ENCODE results near the gene YWHAG. TPM values are rescaled to one million over a fixed set of nuclear protein-coding genes. Genes with fewer than 3 reads are reported as not detected.
A peak's percentile ranks its signal among the peaks of the same experiment; 100 is the strongest.

The YWHAG gene
- total and polyA plus RNA-seq, 2 of the 13 experiments (the other 11 are each of a cell fraction or from before 2014, with no cell fraction given): 36.9 to 67.5 TPM

DNA sequence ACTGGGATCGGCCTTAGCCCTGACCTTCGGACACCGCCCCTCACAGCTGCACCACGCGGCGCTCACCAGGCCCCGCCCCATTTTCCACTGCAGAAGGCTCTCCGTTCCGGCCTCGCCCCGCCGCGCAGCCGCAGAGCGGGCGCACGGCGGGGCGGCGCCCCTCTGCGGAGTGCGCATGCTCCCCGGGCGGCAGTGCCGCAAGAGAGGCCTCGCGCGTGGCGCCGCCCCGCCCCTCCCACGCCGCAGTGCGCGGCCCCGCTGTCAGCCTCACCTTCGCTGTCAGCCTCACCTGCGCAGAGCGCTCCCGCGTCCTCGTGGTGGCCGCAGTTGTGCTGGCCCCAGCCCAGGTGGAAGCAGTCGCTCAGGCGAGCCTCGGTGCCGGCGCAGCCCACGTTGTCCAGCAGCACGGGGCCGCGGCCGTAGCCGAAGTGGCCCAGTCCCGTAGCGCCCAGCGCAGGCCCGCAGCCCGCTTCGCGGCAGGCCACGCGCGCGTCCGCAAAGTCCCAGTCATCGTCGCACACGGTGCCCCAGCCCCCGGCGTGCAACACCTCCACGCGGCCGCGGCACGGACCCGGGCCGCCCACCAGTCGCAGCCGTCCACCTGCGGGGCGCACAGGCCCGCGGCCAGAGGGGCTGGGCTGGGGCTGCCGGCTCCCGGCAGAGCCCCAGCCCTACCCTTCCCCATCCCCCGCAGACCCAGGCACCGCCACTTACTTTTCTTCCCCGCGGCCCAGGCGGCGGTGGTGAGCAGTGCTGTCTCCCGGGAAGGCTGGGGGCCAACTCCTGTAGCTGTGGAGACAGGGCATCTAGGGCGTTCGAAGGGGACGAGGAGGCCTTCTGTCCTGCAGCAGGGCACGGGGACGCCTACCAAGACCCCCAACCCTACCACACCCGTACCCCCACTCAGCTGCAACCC lies 34.6 kb upstream of the YWHAG start (continued):
- TF ChIP-seq ZNF280D (CRISPR knock-in tag; IDR thresholded peaks at IDR 0.05) (no peak), GRHL1 (CRISPR knock-in tag; conservative IDR thresholded peaks at IDR 0.05) (no peak), ZNF143 (CRISPR knock-in tag; IDR thresholded peaks at IDR 0.05) (no peak), ZNF431 (CRISPR knock-in tag; IDR thresholded peaks at IDR 0.05; ENCODE audit: borderline replicate concordance, low read depth) (no peak; the same call in 1 of the 2 replicates), JUNB (CRISPR knock-in tag; IDR thresholded peaks at IDR 0.05; ENCODE audit: borderline replicate concordance) (no peak), TAF1 (CRISPR knock-in tag; IDR thresholded peaks at IDR 0.05) (peak; percentile 76; the same call in 1 of the 2 replicates), ATF3 (CRISPR knock-in tag; IDR thresholded peaks at IDR 0.05) (no peak), HDAC6 (IDR thresholded peaks at IDR 0.05; ENCODE audit: low read depth, low read length) (no peak), FOXK2 (IDR thresholded peaks at IDR 0.05) (no peak), ZBTB2 (CRISPR knock-in tag; IDR thresholded peaks at IDR 0.05; ENCODE audit: low read depth) (0 out of 2 replicates have a peak, but pooled peaks have one; percentile 58), CHD4 (IDR thresholded peaks at IDR 0.05; ENCODE audit: borderline replicate concordance, low read length) (no peak), ZNF17 (CRISPR knock-in tag; IDR thresholded peaks at IDR 0.05) (no peak), ZNF432 (CRISPR knock-in tag; IDR thresholded peaks at IDR 0.05; ENCODE audit: borderline replicate concordance) (no peak), ATF7-NPFF (CRISPR knock-in tag; IDR thresholded peaks at IDR 0.05; ENCODE audit: low read depth) (peak; percentile 98; the same call in 1 of the 2 replicates), SCMH1 (CRISPR knock-in tag; IDR thresholded peaks at IDR 0.05; ENCODE audit: borderline replicate concordance) (no peak), KMT2A (CRISPR knock-in tag; IDR thresholded peaks at IDR 0.05) (peak; percentile 59)
- TF ChIP-seq, protein P1, sequence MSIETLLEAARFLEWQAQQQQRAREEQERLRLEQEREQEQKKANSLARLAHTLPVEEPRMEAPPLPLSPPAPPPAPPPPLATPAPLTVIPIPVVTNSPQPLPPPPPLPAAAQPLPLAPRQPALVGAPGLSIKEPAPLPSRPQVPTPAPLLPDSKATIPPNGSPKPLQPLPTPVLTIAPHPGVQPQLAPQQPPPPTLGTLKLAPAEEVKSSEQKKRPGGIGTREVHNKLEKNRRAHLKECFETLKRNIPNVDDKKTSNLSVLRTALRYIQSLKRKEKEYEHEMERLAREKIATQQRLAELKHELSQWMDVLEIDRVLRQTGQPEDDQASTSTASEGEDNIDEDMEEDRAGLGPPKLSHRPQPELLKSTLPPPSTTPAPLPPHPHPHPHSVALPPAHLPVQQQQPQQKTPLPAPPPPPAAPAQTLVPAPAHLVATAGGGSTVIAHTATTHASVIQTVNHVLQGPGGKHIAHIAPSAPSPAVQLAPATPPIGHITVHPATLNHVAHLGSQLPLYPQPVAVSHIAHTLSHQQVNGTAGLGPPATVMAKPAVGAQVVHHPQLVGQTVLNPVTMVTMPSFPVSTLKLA (IDR thresholded peaks at IDR 0.05): no peak
- TF ChIP-seq, protein P2, sequence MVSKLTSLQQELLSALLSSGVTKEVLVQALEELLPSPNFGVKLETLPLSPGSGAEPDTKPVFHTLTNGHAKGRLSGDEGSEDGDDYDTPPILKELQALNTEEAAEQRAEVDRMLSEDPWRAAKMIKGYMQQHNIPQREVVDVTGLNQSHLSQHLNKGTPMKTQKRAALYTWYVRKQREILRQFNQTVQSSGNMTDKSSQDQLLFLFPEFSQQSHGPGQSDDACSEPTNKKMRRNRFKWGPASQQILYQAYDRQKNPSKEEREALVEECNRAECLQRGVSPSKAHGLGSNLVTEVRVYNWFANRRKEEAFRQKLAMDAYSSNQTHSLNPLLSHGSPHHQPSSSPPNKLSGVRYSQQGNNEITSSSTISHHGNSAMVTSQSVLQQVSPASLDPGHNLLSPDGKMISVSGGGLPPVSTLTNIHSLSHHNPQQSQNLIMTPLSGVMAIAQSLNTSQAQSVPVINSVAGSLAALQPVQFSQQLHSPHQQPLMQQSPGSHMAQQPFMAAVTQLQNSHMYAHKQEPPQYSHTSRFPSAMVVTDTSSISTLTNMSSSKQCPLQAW (CRISPR knock-in tag; IDR thresholded peaks at IDR 0.05): no peak
